OCI-LY7 (cell line): Measurements from ENCODE around the gene MCF2L2. TPM values are rescaled to one million over a fixed set of nuclear protein-coding genes. Genes with fewer than 3 reads are reported as not detected.

Source experiments
- BruUV-seq: library from RNA; stranded (reverse); fragments of 400-500 nt; replicated peaks from 2 replicates; lab custom pipeline; 2021; lab: Mats Ljungman, UMichigan
- CTCF ChIA-PET: fragments of 300-600 bp; sonication (Branson Sonifier 250); formaldehyde crosslinking; loops from one replicate; lab custom pipeline; 2022; ENCODE audit warnings: antibody characterized with exemption; ENCODE audit not compliant: unreplicated experiment; lab: Charles Lee
- POLR2A ChIA-PET: fragments of 300-600 bp; sonication (Branson Sonifier 250); formaldehyde crosslinking; loops from one replicate; lab custom pipeline; 2022; ENCODE audit warnings: antibody characterized with exemption; lab: Charles Lee
- DNase-seq: peaks from one replicate; pipeline ENCODE4 v3.0.0-alpha.2; 2015; ENCODE audit warnings: low spot score
- H2AFZ ChIP-seq: fragments of 200-600 bp; sonication (generic), shearing (Covaris generic); 2 replicates; pipeline ENCODE4 v1.6.1; 2014; ENCODE audit warnings: mild to moderate bottlenecking, antibody characterized with exemption, low read length, moderate library complexity
- H3K27ac ChIP-seq: fragments of 200-600 bp; sonication (generic); 2 replicates; pipeline ENCODE4 v1.5.1; 2014; ENCODE audit warnings: mixed run types, low read depth, mild to moderate bottlenecking, moderate library complexity, low read length, inconsistent platforms; ENCODE audit not compliant: poor library complexity, severe bottlenecking
- H3K36me3 ChIP-seq: fragments of 200-600 bp; sonication (generic); 2 replicates; pipeline ENCODE4 v1.6.1; 2014; ENCODE audit warnings: mild to moderate bottlenecking, antibody characterized with exemption, low read length, moderate library complexity, mixed read lengths; ENCODE audit not compliant: insufficient read depth
- H3K4me1 ChIP-seq: fragments of 200-600 bp; sonication (generic); 2 replicates; pipeline ENCODE4 v1.5.1; 2014; ENCODE audit warnings: mild to moderate bottlenecking, low read length; ENCODE audit not compliant: insufficient read depth, poor library complexity, severe bottlenecking
- H3K4me2 ChIP-seq: fragments of 200-600 bp; sonication (generic); 2 replicates; pipeline ENCODE4 v1.6.1; 2014; ENCODE audit warnings: mild to moderate bottlenecking, low read length
- H3K4me3 ChIP-seq: fragments of 200-600 bp; sonication (generic); 2 replicates; pipeline ENCODE4 v1.5.1; 2014; ENCODE audit warnings: mild to moderate bottlenecking, low read depth, low read length; ENCODE audit not compliant: poor library complexity, severe bottlenecking
- H3K79me2 ChIP-seq: fragments of 200-600 bp; sonication (generic); 2 replicates; pipeline ENCODE4 v1.6.1; 2016; ENCODE audit warnings: low read depth, mild to moderate bottlenecking, low read length, moderate library complexity, mixed read lengths; ENCODE audit not compliant: insufficient read depth
- H3K9me2 ChIP-seq: fragments of 200-600 bp; sonication (generic); 2 replicates; pipeline ENCODE4 v1.6.1; 2016; ENCODE audit warnings: mild to moderate bottlenecking, low read length, mixed read lengths; ENCODE audit not compliant: insufficient read depth
- H3K9me3 ChIP-seq: fragments of 200-600 bp; sonication (generic); 2 replicates; pipeline ENCODE4 v1.6.1; 2014; ENCODE audit warnings: mild to moderate bottlenecking, mixed run types, low read length, mixed read lengths
- H4K20me1 ChIP-seq: fragments of 200-600 bp; sonication (generic); 2 replicates; pipeline ENCODE4 v1.6.1; 2014; ENCODE audit warnings: mild to moderate bottlenecking, antibody characterized with exemption, low read length, moderate library complexity, mixed read lengths; ENCODE audit not compliant: insufficient read depth
- CTCF ChIP-seq: fragments of 200-600 bp; sonication (generic); conservative IDR thresholded peaks from 2 replicates; pipeline ENCODE4 v1.5.1; 2014; ENCODE audit warnings: mild to moderate bottlenecking, antibody characterized with exemption, low read length, moderate library complexity, mixed read lengths
- EZH2phosphoT487 ChIP-seq: fragments of 200-600 bp; sonication (generic); IDR thresholded peaks from 2 replicates; pipeline ENCODE4 v1.6.1; 2018; ENCODE audit warnings: low read depth, borderline replicate concordance, mild to moderate bottlenecking, mixed run types, antibody characterized with exemption, low read length, moderate library complexity, mixed read lengths
- intact Hi-C: fragments of 100-400 bp; cut with micrococcal nuclease; formaldehyde crosslinking; loops from one replicate; pipeline ENCODE4 v1.10.0; 2022; ENCODE audit not compliant: unreplicated experiment
- total RNA-seq, 2 experiments: library from RNA; depleted of rRNA in 1 of 2; stranded (reverse); fragments of >200 nt in 1 of 2; shearing (Covaris generic) in 1 of 2; gene quantifications; 2 replicates each; pipeline ENCODE4 v1.2.3, GENCODE V29; 2014 to 2022

MCF2L2 gene
- total RNA-seq, 2 experiments from 2014 or later = 6.6 to 8.0 TPM

- no peak overlapping the region for H3K4me2 ChIP-seq
- intact Hi-C loops = no loop called here
- no peak overlapping the region for H3K27ac ChIP-seq
- no peak for DNase-seq
- H3K9me2 ChIP-seq = no peaks in the 10 kb centered on the region
- H2AFZ ChIP-seq = no peak overlapping the region
- H3K36me3 ChIP-seq = no peaks in the 10 kb centered on the region
- no peaks in the 10 kb centered on the region for H3K9me3 ChIP-seq
- no peaks in the 10 kb centered on the region for H3K4me1 ChIP-seq
- no TSS peak for BruUV-seq
- H4K20me1 ChIP-seq = no peaks in the 10 kb centered on the region
- no peak overlapping the region for H3K4me3 ChIP-seq
- POLR2A ChIA-PET = interaction anchor here (0.6 kb wide), 1 partner anchor 12 kb away, joined by 3 read pairs; no protein-coding TSS in a partner anchor
- TF ChIP-seq EZH2phosphoT487 = no peak
- no peak for TF ChIP-seq CTCF
- CTCF ChIA-PET = no interaction called here
- no peaks in the 10 kb centered on the region for H3K79me2 ChIP-seq
Observed at GRCh38 chr3:183224180-183224970, 204.0 kb downstream of the MCF2L2 start.

DNA sequence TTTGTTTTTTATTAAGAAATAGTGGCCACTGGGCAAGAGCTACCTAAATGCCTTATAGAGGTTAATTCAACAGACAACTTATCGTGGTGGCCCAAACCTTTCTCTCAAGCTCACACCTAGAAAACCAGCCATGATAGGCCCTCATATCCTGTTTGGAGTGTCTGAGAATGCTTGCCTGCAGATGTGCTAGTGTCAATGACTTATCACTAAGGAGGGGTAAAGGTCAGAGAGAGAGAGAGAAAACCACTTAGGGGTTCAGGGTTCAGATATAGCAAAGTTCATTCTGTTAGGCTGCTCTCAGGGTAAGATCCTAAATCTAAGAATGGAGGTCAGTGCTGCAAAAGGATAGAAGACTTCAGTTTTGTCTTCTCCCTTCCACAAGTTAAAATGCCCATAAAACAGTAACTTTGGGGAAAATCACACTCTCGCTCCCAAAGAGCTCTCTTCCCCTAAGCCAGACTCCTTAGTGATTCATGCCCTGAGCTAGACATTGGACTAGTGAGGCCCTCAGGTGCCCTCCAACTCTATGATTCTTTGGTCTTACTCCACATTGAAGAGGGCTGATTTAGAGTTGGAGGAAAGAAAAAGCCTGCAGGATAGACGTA lies 205.7 kb downstream of the MCF2L2 start:
- ChIA-PET CTCF (no interaction called here), POLR2A (no interaction called here)
- no peaks in the 10 kb centered on the region for H3K79me2 ChIP-seq
- H3K9me3 ChIP-seq = no peaks in the 10 kb centered on the region
- peaks cover 4% of the 10 kb centered on the region for H3K4me1 ChIP-seq
- DNase-seq = no peak
- H3K27ac ChIP-seq = no peak overlapping the region
- BruUV-seq = no TSS peak
- no peak for TF ChIP-seq EZH2phosphoT487
- no peak for TF ChIP-seq CTCF
- H2AFZ ChIP-seq = no peak overlapping the region
- intact Hi-C loops = no loop called here
- no peak overlapping the region for H3K4me3 ChIP-seq
- H3K36me3 ChIP-seq = no peaks in the 10 kb centered on the region
- H4K20me1 ChIP-seq = no peaks in the 10 kb centered on the region
- no peaks in the 10 kb centered on the region for H3K9me2 ChIP-seq
- no peak overlapping the region for H3K4me2 ChIP-seq

DNA sequence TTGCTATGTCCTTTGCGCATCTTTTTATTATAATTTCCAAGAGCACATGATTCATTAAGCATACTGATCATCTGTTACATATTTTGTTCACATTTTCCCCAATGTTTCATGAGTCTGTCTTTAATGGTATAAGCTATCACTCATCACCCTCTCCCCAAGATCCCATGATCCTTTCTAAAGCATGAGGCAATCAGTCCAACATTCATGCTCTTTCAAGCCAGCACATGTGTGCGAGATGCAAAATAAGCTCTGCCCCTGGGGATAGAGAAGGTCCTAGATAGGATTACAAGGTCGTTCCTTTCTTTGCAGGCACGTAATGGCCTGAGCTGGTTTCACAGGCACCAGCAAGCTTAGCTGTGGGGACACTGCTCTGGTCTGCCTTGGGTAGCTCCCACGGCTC lies 207.6 kb downstream of the MCF2L2 start:
- Histone ChIP-seq H3K4me1 (peaks cover 4% of the 10 kb centered on the region), H3K79me2 (no peaks in the 10 kb centered on the region), H4K20me1 (no peaks in the 10 kb centered on the region), H3K9me2 (no peaks in the 10 kb centered on the region), H3K4me2 (no peak overlapping the region), H3K36me3 (no peaks in the 10 kb centered on the region), H3K4me3 (no peak overlapping the region), H3K27ac (no peak overlapping the region), H2AFZ (no peak overlapping the region), H3K9me3 (no peaks in the 10 kb centered on the region)
- intact Hi-C loops = no loop called here
- no peak for TF ChIP-seq EZH2phosphoT487
- no peak for DNase-seq
- ChIA-PET POLR2A (interaction anchor here (0.7 to 1.5 kb wide), 2 partner anchors 8 to 17 kb away, joined by 3 read pairs; no protein-coding TSS in a partner anchor), CTCF (no interaction called here)
- BruUV-seq = no TSS peak
